Pancreas (tissue), 10 donors: ENCODE data around the gene EXOC4. TPM values are rescaled to one million over a fixed set of nuclear protein-coding genes. Genes with fewer than 3 reads are reported as not detected.

Source experiments
- ATAC-seq, 4 donors: fragments of 200-7000 bp; cut with Tn5 transposase; one replicate each; pipeline versions ENCODE4 v1.8.0 to v1.9.1; 2020; ENCODE audit warnings: mild to moderate bottlenecking in 4 of 4, moderate library complexity in 4 of 4
- DNase-seq, 6 donors: peaks; one replicate each; pipeline ENCODE4 v3.0.0-alpha.2; 2020
- FAIRE-seq: peaks from 2 replicates; lab custom pipeline; 2012; peaks lifted over from hg19 to GRCh38; lab: Jason Lieb, UNC
- H3K27ac ChIP-seq, 4 donors: fragments of 200-600 bp; sonication (generic); 1 replicate in 3 of 4; 2 replicates in 1 of 4; pipeline versions ENCODE4 v1.5.0 to v1.8.0; 2020
- H3K27me3 ChIP-seq, 4 donors: fragments of 200-600 bp; one replicate each; pipeline ENCODE4 v1.8.0; 2021
- H3K36me3 ChIP-seq, 3 donors: fragments of 200-600 bp; sonication (generic) in 1 of 3; one replicate each; pipeline versions ENCODE4 v1.5.0 to v1.8.0; 2020 to 2021
- H3K4me1 ChIP-seq, 3 donors: fragments of 200-600 bp; one replicate each; pipeline ENCODE4 v1.8.0; 2021
- H3K4me3 ChIP-seq, 4 donors: fragments of 200-600 bp; sonication (generic) in 2 of 4; one replicate each; pipeline versions ENCODE4 v1.5.0 to v1.8.0; 2020 to 2021
- H3K9me3 ChIP-seq, 4 donors: fragments of 200-600 bp; one replicate each; pipeline ENCODE4 v1.8.0; 2021
- WGBS, 2 donors: extraction: QIAGEN DNeasy Blood & Tissue Kit; methylation state at CpG; one replicate each; pipeline ENCODE4 v1.1.7; 2013; 5-methylcytosine and 5-hydroxymethylcytosine counted together
- intact Hi-C, 3 donors: fragments of 100-400 bp; cut with DNase I; formaldehyde crosslinking; loops; one replicate each; pipeline versions ENCODE4 v1.11.1 to v1.14.2; 2022
- polyA plus RNA-seq, 2 donors: library from polyadenylated mRNA; stranded (reverse); fragments of 200-250 nt; gene quantifications; one replicate each; pipeline ENCODE4 v1.2.3, GENCODE V29; 2013
- total RNA-seq, 6 donors: library from RNA; stranded (reverse); fragmentation: NEBNext Ultra II Directional in 4 of 6; extraction: Animal tissue kit (Norgen Biotek cat#: 25700) in 4 of 6; gene quantifications; one replicate each; pipeline versions ENCODE4 v1.2.1 to v1.2.4, GENCODE V29; 2021 to 2023
- TF ChIP-seq, protein P1 (sequence below), 4 donors: fragments of 200-600 bp; sonication (generic) in 3 of 4; IDR thresholded peaks; one replicate each; pipeline versions ENCODE4 v1.5.0 to v1.8.0; 2021; ENCODE audit warnings: antibody characterized with exemption in 4 of 4
- donor health status: healthy with polysubstance abuse.
- donor health status: DM: no; HTN: no; CAD: no; lungs with moderate emphysema.
- donor health status: DM: no; HTN: no; CAD: no.
- donor health status: control.
- donor health status: control.
- donor health status: Bipolar disorder and iron deficiency.
- donor health status: DM: yes; HTN: yes; CAD: no.
- donor health status: DM: no; HTN: no; CAD: no.
- donor health status: DM: no; HTN: no; CAD: no.
- donor health status: DM: yes; HTN: yes; CAD: no.

Gene EXOC4
- total and polyA plus RNA-seq, 8 donors, result 13.4 to 81.2 (median 53.8) TPM

DNA sequence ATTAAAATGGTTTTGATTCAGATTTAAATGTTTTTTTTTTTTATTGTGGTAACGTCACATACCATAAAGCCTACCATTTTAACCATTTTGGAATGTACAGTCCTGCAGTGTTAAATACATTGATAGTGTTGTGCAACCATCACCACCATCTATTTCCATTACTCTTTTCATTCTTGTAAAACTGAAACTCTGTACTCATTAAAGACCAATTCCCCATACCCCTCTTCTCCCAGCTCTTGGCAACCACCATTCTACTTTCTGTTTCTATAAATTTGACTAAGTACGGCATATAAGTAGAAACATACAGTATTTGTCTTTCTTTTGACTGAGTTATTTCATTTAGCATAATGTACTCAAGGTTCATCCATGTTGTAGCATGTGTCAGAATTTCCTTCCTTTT is 96.2 kb downstream of the EXOC4 start:
- ATAC-seq, result no peak
- Histone ChIP-seq H3K27ac (no peak overlapping the region), H3K4me3 (no peak overlapping the region), H3K36me3 (no peaks in the 10 kb centered on the region), H3K9me3 (no peaks in the 10 kb centered on the region), H3K27me3 (no peaks in the 10 kb centered on the region), H3K4me1 (no peaks in the 10 kb centered on the region)
- WGBS, 2 donors, result 94 to 97% methylated on average over 2 of the region's 2 CpGs
- intact Hi-C loops, result no loop called here
- no peak for DNase-seq
- TF ChIP-seq, protein P1, sequence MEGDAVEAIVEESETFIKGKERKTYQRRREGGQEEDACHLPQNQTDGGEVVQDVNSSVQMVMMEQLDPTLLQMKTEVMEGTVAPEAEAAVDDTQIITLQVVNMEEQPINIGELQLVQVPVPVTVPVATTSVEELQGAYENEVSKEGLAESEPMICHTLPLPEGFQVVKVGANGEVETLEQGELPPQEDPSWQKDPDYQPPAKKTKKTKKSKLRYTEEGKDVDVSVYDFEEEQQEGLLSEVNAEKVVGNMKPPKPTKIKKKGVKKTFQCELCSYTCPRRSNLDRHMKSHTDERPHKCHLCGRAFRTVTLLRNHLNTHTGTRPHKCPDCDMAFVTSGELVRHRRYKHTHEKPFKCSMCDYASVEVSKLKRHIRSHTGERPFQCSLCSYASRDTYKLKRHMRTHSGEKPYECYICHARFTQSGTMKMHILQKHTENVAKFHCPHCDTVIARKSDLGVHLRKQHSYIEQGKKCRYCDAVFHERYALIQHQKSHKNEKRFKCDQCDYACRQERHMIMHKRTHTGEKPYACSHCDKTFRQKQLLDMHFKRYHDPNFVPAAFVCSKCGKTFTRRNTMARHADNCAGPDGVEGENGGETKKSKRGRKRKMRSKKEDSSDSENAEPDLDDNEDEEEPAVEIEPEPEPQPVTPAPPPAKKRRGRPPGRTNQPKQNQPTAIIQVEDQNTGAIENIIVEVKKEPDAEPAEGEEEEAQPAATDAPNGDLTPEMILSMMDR (IDR thresholded peaks at IDR 0.05), result no peak
- no peak for FAIRE-seq

DNA sequence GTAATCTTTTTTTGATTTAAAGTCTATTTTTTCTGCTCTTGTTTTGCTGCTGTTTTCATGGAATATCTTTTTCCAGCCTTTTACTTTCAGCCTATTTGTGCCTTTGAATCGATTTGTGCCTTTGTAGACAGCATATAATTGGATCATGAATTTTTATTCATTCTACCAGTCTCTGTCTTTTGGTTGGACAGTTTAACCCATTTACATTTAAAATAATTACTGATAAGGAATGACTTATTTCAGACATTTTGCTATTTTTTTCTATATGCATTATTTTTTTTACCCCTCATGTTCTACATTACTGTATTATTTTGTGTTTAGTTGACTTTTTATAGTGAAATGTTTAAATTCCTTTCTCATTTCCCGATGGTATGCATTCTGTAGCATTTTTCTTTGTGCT is 99.6 kb downstream of the EXOC4 start:
- Histone ChIP-seq H3K27ac (no peak overlapping the region), H3K36me3 (no peaks in the 10 kb centered on the region), H3K4me3 (no peak overlapping the region), H3K27me3 (no peaks in the 10 kb centered on the region), H3K4me1 (no peaks in the 10 kb centered on the region), H3K9me3 (no peaks in the 10 kb centered on the region)
- 96 to 98% methylated on average over 2 of the region's 2 CpGs for WGBS, 2 donors
- intact Hi-C loops, result no loop called here
- FAIRE-seq, result no peak
- ATAC-seq, result no peak
- TF ChIP-seq, protein P1 (IDR thresholded peaks at IDR 0.05), result no peak
- DNase-seq, result no peak

DNA sequence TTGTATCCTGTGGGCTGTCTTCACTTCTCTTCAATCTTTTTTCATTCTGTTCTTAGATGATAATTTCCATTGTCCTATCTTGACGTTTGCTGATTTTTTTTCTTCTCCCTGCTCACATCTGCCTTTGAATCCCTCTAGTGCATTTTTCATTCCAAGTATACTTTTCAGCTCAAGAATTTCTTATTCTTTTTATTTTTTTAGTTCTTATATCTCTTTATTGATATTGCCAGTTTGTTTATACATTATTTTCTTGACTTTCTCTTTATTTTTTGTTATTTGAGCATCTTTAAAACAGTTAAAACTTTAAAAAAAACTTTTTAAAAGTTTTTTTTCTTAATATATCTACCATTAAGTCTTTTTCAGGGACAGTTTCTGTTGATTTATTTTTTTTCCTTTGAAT is 100.9 kb downstream of the EXOC4 start:
- Histone ChIP-seq H3K27me3 (no peaks in the 10 kb centered on the region), H3K4me1 (no peaks in the 10 kb centered on the region), H3K4me3 (no peak overlapping the region), H3K9me3 (no peaks in the 10 kb centered on the region), H3K36me3 (no peaks in the 10 kb centered on the region), H3K27ac (no peak overlapping the region)
- FAIRE-seq (peak; percentile 60), DNase-seq (no peak), ATAC-seq (no peak)
- 91% methylated on average over 1 of the region's 1 CpG for WGBS, 2 donors
- intact Hi-C loops, result no loop called here
- TF ChIP-seq, protein P1 (IDR thresholded peaks at IDR 0.05), result no peak

DNA sequence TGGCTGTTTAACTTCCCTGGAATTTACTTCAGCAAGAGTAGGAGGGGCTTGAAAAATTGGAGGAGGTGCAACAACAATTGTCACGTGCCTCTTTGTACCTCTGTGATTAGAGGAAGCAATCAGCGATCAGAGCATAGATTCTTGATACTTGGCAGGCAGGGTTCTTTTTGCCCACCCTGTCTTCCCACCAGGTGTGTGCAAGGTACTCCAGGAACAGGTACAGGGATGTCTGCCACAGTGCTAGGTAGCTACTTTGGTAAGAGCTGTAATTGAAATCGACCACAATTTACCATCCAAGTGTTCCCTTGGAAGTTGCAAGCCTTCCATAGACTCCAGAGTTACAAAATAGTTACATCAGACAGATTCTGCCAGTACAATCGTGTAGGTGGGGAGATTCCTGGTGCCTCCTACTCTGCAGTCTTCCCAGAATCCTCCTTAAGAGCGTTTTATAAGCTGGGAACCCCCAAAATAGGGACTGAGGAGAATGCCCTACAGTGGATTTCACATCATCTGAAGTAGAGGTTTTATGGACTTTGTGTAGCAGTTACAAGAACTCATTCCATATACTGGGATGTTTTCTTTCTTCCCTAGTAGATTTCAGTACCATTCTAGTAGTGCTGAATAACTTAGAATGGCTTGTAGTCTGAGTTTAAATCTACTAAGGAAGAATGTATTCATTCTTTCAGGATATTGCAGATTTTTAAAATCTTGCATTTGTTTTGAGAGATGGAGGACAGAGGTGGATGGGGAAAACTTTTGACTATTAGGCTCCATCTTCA is 101.9 kb downstream of the EXOC4 start:
- Histone ChIP-seq H3K9me3 (no peaks in the 10 kb centered on the region), H3K36me3 (no peaks in the 10 kb centered on the region), H3K4me3 (no peak overlapping the region), H3K27me3 (no peaks in the 10 kb centered on the region), H3K27ac (no peak overlapping the region), H3K4me1 (no peaks in the 10 kb centered on the region)
- TF ChIP-seq, protein P1 (IDR thresholded peaks at IDR 0.05), result no peak
- WGBS, 2 donors, result 91 to 97% methylated on average over 5 of the region's 5 CpGs
- FAIRE-seq (no peak), ATAC-seq (no peak), DNase-seq (no peak)
- intact Hi-C loops, result no loop called here

DNA sequence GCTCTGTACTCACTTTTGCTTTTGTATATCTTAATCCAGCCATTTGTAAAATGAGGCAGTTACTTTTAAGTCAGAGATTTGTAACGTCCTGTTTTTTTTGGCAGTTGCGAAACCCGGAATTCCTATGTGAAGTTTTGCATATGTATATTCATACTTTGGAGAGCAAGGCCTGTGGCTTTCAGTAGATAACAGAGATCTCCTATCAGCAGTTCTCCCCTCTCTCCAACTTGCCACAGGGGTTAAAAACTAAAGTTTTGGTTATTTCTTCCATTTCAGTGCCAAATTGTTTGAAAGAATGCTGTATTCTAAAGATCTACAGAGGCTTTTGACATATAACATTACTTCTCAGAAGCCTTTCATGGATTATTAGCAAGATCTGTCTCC is 102.4 kb downstream of the EXOC4 start:
- 72 to 80% methylated on average over 3 of the region's 3 CpGs for WGBS, 2 donors
- no peak for FAIRE-seq
- no peak overlapping the region for H3K4me3 ChIP-seq
- no peaks in the 10 kb centered on the region for H3K27me3 ChIP-seq
- no peak for DNase-seq
- ATAC-seq, result no peak
- H3K4me1 ChIP-seq, result no peaks in the 10 kb centered on the region
- H3K27ac ChIP-seq, result no peak overlapping the region
- intact Hi-C loops, result no loop called here
- no peaks in the 10 kb centered on the region for H3K9me3 ChIP-seq
- H3K36me3 ChIP-seq, result no peaks in the 10 kb centered on the region
- TF ChIP-seq, protein P1 (IDR thresholded peaks at IDR 0.05), result no peak
